Bronchial epithelial cell (primary cell): ENCODE measurements around the gene FNDC3B. TPM values are rescaled to one million over a fixed set of nuclear protein-coding genes. Genes with fewer than 3 reads are reported as not detected.

Source experiments
- DNase-seq: peaks from one replicate; pipeline ENCODE4 v3.0.0-alpha.2; 2010; ENCODE audit warnings: low read depth
- FAIRE-seq: peaks from 2 replicates; lab custom pipeline; 2011; peaks lifted over from hg19 to GRCh38; lab: Jason Lieb, UNC
- H3K27me3 ChIP-seq: 2 replicates; pipeline ENCODE4 v1.5.1; 2011; ENCODE audit warnings: low read length; ENCODE audit not compliant: control insufficient read depth, insufficient read depth
- H3K36me3 ChIP-seq: 2 replicates; pipeline ENCODE4 v1.5.1; 2011; ENCODE audit warnings: low read length; ENCODE audit not compliant: control insufficient read depth, insufficient read depth
- H3K4me3 ChIP-seq: 2 replicates; pipeline ENCODE4 v1.5.1; 2011; ENCODE audit warnings: mild to moderate bottlenecking, low read depth, low read length, control low read depth
- total RNA-seq: library from RNA; depleted of rRNA; stranded (reverse); fragments of >200 nt; gene quantifications from 2 replicates; pipeline ENCODE4 v1.2.1, GENCODE V29; 2014
- TF ChIP-seq, protein P1 (sequence below): IDR thresholded peaks from 2 replicates; pipeline ENCODE4 v1.5.1; 2011; ENCODE audit warnings: mild to moderate bottlenecking, moderate library complexity, low read length, control low read depth, inconsistent platforms; ENCODE audit not compliant: insufficient read depth, severe bottlenecking

Gene FNDC3B
- total RNA-seq, 1 donor from 2014 or later, result 39.2 TPM

DNA sequence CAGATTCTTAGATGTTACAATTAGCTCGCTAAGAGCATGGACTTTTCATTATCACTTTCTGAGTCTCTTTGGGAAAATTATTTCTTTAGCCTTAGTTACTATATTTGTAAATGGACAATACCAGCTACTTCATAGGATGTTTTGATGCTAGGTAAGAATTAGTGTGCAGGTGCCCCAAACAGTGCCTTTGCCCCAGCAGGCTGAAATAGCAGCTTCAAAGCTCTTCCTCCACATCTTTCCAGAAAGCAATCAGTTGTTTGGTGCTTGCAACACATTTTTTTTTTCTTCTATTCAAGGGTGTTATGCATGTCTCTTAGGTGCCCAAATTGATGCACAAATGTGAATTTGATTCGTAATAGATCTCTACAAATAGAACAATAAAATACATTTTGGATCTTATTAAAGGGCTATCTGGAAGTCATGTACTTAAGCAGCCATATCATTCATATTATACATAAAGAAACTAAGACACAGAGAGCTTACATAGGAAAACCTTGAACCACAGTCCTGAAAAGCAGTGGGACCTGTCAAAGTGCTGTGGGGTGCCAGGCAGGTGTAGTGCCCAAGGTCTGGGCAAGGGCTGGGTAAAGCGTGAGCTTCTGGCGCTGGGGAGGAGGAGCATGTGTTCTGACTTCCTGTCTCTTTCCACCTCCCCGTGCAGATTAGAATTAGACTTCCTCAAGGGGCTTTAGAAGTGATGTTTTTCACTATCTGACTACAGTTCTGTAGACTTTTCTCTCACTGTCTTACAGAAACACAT is 62.9 kb downstream of the FNDC3B start:
- TF ChIP-seq, protein P1, sequence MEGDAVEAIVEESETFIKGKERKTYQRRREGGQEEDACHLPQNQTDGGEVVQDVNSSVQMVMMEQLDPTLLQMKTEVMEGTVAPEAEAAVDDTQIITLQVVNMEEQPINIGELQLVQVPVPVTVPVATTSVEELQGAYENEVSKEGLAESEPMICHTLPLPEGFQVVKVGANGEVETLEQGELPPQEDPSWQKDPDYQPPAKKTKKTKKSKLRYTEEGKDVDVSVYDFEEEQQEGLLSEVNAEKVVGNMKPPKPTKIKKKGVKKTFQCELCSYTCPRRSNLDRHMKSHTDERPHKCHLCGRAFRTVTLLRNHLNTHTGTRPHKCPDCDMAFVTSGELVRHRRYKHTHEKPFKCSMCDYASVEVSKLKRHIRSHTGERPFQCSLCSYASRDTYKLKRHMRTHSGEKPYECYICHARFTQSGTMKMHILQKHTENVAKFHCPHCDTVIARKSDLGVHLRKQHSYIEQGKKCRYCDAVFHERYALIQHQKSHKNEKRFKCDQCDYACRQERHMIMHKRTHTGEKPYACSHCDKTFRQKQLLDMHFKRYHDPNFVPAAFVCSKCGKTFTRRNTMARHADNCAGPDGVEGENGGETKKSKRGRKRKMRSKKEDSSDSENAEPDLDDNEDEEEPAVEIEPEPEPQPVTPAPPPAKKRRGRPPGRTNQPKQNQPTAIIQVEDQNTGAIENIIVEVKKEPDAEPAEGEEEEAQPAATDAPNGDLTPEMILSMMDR, result no peak
- FAIRE-seq (no peak), DNase-seq (no peak)
- Histone ChIP-seq H3K4me3 (no peak overlapping the region), H3K27me3 (no peaks in the 10 kb centered on the region), H3K36me3 (no peaks in the 10 kb centered on the region)

- DNase-seq (peak; percentile 82), FAIRE-seq (no peak)
- TF ChIP-seq, protein P1, result no peak
- no peaks in the 10 kb centered on the region for H3K36me3 ChIP-seq
- H3K27me3 ChIP-seq, result no peaks in the 10 kb centered on the region
- no peak overlapping the region for H3K4me3 ChIP-seq
Observed at GRCh38 chr3:172102883-172103310, 63.5 kb downstream of the FNDC3B start.

- DNase-seq (peak; percentile 94), FAIRE-seq (no peak)
- H3K36me3 ChIP-seq, result no peaks in the 10 kb centered on the region
- no peak overlapping the region for H3K4me3 ChIP-seq
- H3K27me3 ChIP-seq, result no peaks in the 10 kb centered on the region
- TF ChIP-seq, protein P1, result no peak
Observed at GRCh38 chr3:172103724-172104123, 64.3 kb downstream of the FNDC3B start.

DNA sequence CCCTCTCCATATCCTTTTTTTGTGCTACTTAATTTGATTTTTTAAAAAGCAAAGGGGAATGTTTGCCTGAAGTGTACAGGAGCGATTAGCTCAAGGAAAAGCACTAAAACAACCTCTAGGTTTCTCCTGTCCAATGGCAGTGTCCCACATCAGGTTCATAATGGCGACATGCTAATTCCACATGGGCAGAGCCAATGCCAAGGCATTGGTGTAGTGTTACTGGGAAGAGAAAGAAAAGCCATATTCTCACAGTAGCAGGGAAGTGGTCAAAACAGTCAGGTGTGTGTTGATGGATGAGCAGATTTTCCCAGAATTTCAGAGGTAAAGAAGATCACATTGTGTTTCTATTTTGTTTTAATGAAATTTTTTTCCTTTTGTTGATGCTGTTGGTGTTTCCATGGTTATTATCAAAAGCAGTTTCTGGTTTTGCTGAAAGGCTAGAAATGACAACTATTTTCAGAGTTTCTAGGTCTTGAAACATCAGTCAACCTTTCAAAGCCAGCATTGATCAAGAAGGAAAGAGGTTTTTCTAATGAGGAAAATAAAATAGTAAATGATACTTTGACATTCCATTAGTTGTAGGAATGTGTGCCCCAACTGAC is 65.2 kb downstream of the FNDC3B start:
- TF ChIP-seq, protein P1, result no peak
- FAIRE-seq, result no peak

GRCh38 chr3:172106037-172106954 is 66.9 kb downstream of the FNDC3B start:
- Histone ChIP-seq H3K4me3 (no peak overlapping the region), H3K36me3 (no peaks in the 10 kb centered on the region), H3K27me3 (no peaks in the 10 kb centered on the region)
- no peak for FAIRE-seq
- no peak for DNase-seq
- TF ChIP-seq, protein P1, result no peak

More for the DNA sequence above, 65.2 kb downstream of the FNDC3B start:
- no peaks in the 10 kb centered on the region for H3K36me3 ChIP-seq
- H3K4me3 ChIP-seq, result no peak overlapping the region
- DNase-seq, result peak; percentile 79
- H3K27me3 ChIP-seq, result no peaks in the 10 kb centered on the region
